HFFc6 (cell line): Measurements from ENCODE around the gene SNAPC3. TPM values are rescaled to one million over a fixed set of nuclear protein-coding genes. Genes with fewer than 3 reads are reported as not detected.
"Not testable (repeated sequence)": the region's sequence is repeated elsewhere in the genome, so short reads cannot be mapped to it uniquely, and the experiment has no call there.

Experiments used
- DNase-seq: peaks from one replicate; pipeline ENCODE4 v3.0.0-alpha.2; 2018
- H3K27ac Mint-ChIP-seq: 2 replicates; pipeline ENCODE4 v1.8.0; 2020; ENCODE audit warnings: mild to moderate bottlenecking, mixed read lengths
- H3K27me3 Mint-ChIP-seq: 2 replicates; pipeline ENCODE4 v1.8.0; 2021; ENCODE audit warnings: mild to moderate bottlenecking, moderate library complexity, mixed read lengths; ENCODE audit not compliant: insufficient read depth
- H3K36me3 Mint-ChIP-seq: 2 replicates; pipeline ENCODE4 v1.8.0; 2021; ENCODE audit warnings: low read depth, mixed read lengths
- H3K4me1 Mint-ChIP-seq: 2 replicates; pipeline ENCODE4 v1.8.0; 2020; ENCODE audit warnings: low read depth, mixed read lengths
- H3K4me3 Mint-ChIP-seq: 2 replicates; pipeline ENCODE4 v1.8.0; 2020; ENCODE audit warnings: mild to moderate bottlenecking, moderate library complexity, mixed read lengths
- H3K9me3 Mint-ChIP-seq: 2 replicates; pipeline ENCODE4 v1.8.0; 2020; ENCODE audit warnings: mild to moderate bottlenecking, mixed read lengths
- long read RNA-seq: library from polyadenylated mRNA; unstranded; transcript quantifications from one replicate; pipeline ENCODE4 v2.0.0, GENCODE V29; 2019
- total RNA-seq, 6 experiments: library from RNA; stranded (reverse); fragmentation: NEBNext Ultra II Directional; extraction: Animal tissue kit (Norgen Biotek cat#: 25700); gene quantifications; 2 replicates in 1 of 6; 3 replicates in 5 of 6; pipeline ENCODE4 v1.2.3, GENCODE V29; 2021
- TF ChIP-seq, protein P1 (sequence below): fragments of 200-600 bp; sonication (generic); IDR thresholded peaks from 2 replicates; pipeline ENCODE4 v1.5.0; 2021; ENCODE audit warnings: antibody characterized with exemption, mild to moderate bottlenecking

SNAPC3 gene
- total RNA-seq: 10 to 100 TPM; 35.9 to 41.5 (median 40.8) TPM
- long read RNA-seq, full-length matches to known transcripts: 42 of 50 reads
- long read RNA-seq, partial matches to known transcripts: 4 of 50 reads
- long read RNA-seq, other reads (novel, unspliced or antisense): 4 of 50 reads

DNA sequence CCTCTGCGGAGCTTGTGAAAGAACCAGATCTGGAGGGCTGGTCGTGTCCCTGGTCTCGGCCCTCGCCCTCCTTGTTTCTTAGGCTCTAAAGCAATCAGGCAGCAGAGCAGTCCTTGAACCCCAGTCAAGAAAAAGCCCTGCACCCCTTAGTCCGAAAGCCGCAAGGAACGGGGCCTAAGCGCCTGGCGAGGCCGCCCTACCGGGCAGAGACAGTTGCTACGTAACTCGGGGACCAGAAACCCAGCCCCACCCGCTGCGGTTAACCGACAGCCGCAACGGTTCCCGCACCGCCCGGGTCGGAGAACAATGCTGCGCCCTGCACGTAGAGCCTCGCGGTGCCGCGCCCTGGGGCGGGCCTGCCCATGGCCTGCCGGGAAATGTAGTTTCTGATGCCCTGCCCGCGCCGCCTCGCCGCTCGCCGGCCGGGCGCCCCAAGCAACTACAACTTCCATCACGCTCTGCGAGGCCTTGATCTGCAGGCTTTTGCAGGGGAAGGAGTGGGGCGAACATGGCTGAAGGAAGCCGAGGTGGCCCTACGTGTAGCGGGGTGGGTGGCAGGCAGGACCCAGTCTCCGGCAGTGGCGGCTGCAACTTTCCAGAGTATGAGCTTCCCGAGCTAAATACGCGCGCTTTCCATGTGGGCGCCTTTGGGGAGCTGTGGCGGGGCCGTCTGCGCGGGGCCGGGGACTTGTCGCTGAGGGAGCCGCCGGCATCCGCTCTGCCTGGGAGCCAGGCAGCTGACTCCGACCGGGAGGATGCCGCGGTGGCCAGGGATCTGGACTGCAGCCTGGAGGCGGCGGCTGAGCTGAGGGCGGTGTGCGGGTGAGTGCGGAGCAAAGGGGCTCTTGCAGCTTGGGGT is at the start of gene SNAPC3:
SNAPC3 (plus strand) TSS at position 505 of the 859 bp plus-strand sequence; CDS start at position 509, 4 bp downstream.
- peaks cover 40% of the 10 kb centered on the region for H3K4me1 Mint-ChIP-seq
- H3K9me3 Mint-ChIP-seq: no peaks in the 10 kb centered on the region
- peak; percentile 90 for DNase-seq
- no peaks in the 10 kb centered on the region; the same call in none of the 2 replicates for H3K27me3 Mint-ChIP-seq
- H3K4me3 Mint-ChIP-seq: peak within 1 kb of the TSS; percentile 94
- H3K27ac Mint-ChIP-seq: peak within 1 kb of the TSS; percentile 93
- H3K36me3 Mint-ChIP-seq: peaks cover 29% of the 10 kb centered on the region
- TF ChIP-seq, protein P1, sequence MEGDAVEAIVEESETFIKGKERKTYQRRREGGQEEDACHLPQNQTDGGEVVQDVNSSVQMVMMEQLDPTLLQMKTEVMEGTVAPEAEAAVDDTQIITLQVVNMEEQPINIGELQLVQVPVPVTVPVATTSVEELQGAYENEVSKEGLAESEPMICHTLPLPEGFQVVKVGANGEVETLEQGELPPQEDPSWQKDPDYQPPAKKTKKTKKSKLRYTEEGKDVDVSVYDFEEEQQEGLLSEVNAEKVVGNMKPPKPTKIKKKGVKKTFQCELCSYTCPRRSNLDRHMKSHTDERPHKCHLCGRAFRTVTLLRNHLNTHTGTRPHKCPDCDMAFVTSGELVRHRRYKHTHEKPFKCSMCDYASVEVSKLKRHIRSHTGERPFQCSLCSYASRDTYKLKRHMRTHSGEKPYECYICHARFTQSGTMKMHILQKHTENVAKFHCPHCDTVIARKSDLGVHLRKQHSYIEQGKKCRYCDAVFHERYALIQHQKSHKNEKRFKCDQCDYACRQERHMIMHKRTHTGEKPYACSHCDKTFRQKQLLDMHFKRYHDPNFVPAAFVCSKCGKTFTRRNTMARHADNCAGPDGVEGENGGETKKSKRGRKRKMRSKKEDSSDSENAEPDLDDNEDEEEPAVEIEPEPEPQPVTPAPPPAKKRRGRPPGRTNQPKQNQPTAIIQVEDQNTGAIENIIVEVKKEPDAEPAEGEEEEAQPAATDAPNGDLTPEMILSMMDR: no peak

DNA sequence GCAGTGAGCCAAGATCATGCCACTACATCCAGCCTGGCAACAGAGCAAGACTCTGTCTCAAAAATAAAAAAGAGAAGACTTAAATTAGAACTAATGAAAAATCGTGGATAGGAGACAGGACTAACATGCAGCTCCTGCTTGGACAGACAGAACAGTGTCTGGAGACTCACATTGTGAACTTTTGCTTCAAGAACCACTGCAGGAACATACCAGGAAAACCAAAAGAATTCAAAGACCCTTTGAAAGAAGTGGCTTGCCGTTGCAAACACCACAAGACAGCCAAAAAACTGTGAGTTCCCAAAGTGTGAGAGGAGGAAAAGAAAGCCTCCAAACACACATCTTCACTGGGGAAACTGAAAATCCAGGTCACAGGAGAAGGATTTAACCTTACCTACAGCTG is 48.8 kb upstream of the SNAPC3 start:
- H3K36me3 Mint-ChIP-seq: no peaks in the 10 kb centered on the region
- H3K4me3 Mint-ChIP-seq: no peak overlapping the region
- DNase-seq: no peak
- TF ChIP-seq, protein P1: no peak
- H3K9me3 Mint-ChIP-seq: no peaks in the 10 kb centered on the region
- peaks cover 18% of the 10 kb centered on the region for H3K4me1 Mint-ChIP-seq
- H3K27ac Mint-ChIP-seq: no peak overlapping the region
- H3K27me3 Mint-ChIP-seq: peaks cover 9% of the 10 kb centered on the region

DNA sequence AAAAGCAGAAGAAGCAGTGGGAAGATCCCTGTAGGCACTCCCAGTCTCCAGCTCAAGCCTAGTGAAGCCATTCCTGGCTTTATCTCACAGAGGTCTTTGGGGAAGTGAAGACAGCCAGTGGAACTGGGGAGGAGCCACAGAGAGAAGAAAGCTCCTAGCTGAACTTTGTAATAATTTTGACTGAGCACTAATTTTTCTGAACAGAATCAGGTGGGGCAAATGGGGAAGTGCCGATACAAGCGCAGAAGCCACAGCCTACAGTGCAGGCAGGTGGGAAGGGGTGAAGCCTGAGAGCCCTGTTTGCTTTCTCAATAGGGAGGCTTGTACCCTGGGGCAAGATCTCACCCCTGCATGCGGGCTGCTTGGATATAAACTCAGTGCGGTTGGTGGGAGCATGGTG is 48.4 kb upstream of the SNAPC3 start:
- TF ChIP-seq, protein P1: no peak
- H3K27me3 Mint-ChIP-seq: peaks cover 9% of the 10 kb centered on the region
- no peaks in the 10 kb centered on the region for H3K9me3 Mint-ChIP-seq
- DNase-seq: no peak
- H3K36me3 Mint-ChIP-seq: no peaks in the 10 kb centered on the region
- H3K27ac Mint-ChIP-seq: no peak overlapping the region
- peaks cover 18% of the 10 kb centered on the region for H3K4me1 Mint-ChIP-seq
- H3K4me3 Mint-ChIP-seq: no peak overlapping the region

DNA sequence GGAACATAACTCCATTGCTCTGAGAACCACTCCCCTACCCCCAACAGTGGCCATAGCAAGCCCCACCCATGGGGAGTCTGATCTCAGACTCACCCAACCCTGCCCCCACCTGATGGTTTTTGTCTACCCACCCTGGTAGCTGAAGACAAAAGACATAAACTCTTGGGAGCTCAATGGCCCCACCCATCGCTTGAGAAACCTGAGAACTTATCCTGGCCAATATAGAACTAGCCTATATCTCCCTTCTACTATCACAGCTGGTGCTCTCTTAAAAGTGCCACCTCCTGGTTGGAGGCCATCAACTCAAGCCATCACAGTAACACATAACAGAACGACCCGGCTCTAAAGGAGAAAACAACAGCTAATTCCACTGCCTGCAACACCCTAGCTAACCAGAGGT is 47.9 kb upstream of the SNAPC3 start:
- no peak overlapping the region for H3K27ac Mint-ChIP-seq
- no peaks in the 10 kb centered on the region for H3K9me3 Mint-ChIP-seq
- H3K4me1 Mint-ChIP-seq: peaks cover 18% of the 10 kb centered on the region
- H3K4me3 Mint-ChIP-seq: no peak overlapping the region
- TF ChIP-seq, protein P1: no peak
- H3K27me3 Mint-ChIP-seq: peaks cover 10% of the 10 kb centered on the region
- DNase-seq: no peak
- H3K36me3 Mint-ChIP-seq: no peaks in the 10 kb centered on the region

DNA sequence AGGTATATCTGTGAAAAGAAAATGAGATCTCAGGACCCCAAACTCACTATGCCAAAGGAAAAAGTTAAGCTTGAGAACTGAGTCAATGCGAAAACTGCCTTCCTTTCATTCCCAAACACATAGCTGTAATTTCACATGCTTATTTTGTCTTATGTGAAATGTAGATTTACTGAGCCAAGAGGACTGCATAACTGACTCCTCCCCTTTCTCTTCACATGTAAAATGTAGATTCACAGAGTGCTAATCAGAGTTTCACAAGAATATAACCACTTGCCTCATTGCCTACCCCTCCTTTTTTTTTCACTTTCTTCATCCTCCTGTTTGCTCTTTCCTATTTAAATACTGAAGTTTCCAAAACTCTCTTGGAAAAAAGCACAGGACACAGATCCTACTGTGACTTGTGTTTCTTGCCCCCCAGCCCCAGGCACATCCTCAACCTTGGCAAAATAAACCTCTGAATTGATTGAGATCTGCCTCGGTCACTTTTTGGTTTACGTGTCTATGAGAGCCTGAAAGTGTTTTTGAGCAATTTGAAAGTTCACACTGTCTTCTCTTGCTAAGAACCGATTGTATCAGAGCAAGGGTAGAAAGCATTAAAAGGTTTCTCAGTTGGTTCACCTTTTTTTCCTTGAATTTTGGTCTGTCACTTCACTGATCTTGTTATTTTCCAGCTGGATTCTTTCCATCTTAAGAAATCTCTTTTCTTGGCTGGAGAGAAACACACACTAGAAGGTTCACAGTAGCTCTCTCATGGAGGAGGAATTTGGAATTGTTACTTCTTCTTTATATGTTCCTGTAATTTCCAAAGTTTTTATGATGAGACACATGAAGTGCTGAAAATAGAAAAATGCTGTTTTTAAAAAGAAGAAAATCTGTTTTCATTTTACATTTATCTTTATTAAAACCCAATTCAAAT is 44.8 kb upstream of the SNAPC3 start:
- Mint-ChIP-seq H3K9me3 (no peaks in the 10 kb centered on the region), H3K4me1 (peaks cover 12% of the 10 kb centered on the region), H3K36me3 (no peaks in the 10 kb centered on the region), H3K27me3 (peaks cover 13% of the 10 kb centered on the region), H3K4me3 (no peak overlapping the region), H3K27ac (no peak overlapping the region)
- TF ChIP-seq, protein P1: no peak
- DNase-seq: no peak

DNA sequence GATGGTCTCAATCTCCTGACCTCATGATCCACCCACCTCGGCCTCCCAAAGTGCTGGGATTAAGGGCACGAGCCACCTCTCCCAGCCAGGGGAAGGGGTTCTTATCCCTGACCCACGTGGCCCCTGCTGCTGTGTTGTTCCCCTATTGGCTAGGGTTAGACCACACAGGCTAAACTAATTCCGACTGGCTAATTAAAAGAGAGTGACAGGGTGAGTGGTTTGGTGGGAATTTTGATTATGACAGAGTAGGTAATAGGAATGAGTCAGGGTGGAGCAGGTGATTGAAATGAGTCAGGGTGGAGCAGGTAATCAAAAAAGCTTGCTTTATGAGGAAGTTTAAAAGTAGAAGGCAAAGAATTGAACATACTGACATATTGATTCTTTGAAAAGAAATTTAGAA is 43.4 kb upstream of the SNAPC3 start:
- H3K36me3 Mint-ChIP-seq, H3K9me3 Mint-ChIP-seq, H3K4me1 Mint-ChIP-seq, H3K4me3 Mint-ChIP-seq, DNase-seq, H3K27ac Mint-ChIP-seq: not testable (repeated sequence)
- H3K27me3 Mint-ChIP-seq: peaks cover 13% of the 10 kb centered on the region

DNA sequence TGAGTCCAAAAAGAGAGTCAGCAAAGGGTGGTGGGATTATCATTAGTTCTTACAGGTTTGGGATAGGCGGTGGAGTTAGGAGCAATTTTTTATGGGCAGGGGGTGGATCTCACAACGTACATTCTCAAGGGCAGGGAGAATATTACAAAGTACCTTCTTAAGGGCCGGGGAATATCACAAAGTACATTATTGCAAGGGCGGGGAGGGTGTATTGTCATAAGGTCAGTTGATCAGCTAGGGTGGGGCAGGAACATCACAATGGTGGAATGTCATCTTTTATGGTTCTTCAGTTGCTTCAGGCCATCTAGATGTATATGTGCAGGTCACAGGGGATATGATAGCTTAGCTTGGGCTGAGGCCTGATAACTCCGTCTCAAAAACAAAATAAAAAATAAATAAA is 42.8 kb upstream of the SNAPC3 start:
- peaks cover 13% of the 10 kb centered on the region for H3K27me3 Mint-ChIP-seq
- H3K4me1 Mint-ChIP-seq, DNase-seq, H3K36me3 Mint-ChIP-seq, H3K9me3 Mint-ChIP-seq, H3K4me3 Mint-ChIP-seq, H3K27ac Mint-ChIP-seq: not testable (repeated sequence)
